Loucy (cell line): ENCODE results near the gene PCBD1.

Source experiments
- H2AFZ ChIP-seq: fragments of 200-600 bp; sonication (generic); 2 replicates; pipeline ENCODE4 v1.6.0; 2016; ENCODE audit warnings: antibody characterized with exemption, mild to moderate bottlenecking, low read length, moderate library complexity
- H3F3A ChIP-seq: fragments of 200-600 bp; 2 replicates; pipeline ENCODE4 v1.6.0; 2016; ENCODE audit warnings: antibody characterized with exemption, low read depth, mild to moderate bottlenecking
- H3K27me3 ChIP-seq: fragments of 200-600 bp; sonication (generic); 2 replicates; pipeline ENCODE4 v1.6.1; 2014; ENCODE audit warnings: low read length, mild to moderate bottlenecking; ENCODE audit not compliant: insufficient read depth, poor library complexity, severe bottlenecking
- H3K36me3 ChIP-seq: fragments of 200-600 bp; sonication (generic); 2 replicates; pipeline ENCODE4 v1.6.1; 2016; ENCODE audit warnings: low read length; ENCODE audit not compliant: insufficient read depth
- H3K4me1 ChIP-seq: fragments of 200-600 bp; sonication (generic); 2 replicates; pipeline ENCODE4 v1.5.1; 2014; ENCODE audit warnings: low read length, mild to moderate bottlenecking; ENCODE audit not compliant: insufficient read depth, poor library complexity, severe bottlenecking
- H3K4me2 ChIP-seq: fragments of 200-600 bp; sonication (generic); 2 replicates; pipeline ENCODE4 v1.6.0; 2014; ENCODE audit warnings: antibody characterized with exemption, low read length, low read depth, mild to moderate bottlenecking; ENCODE audit not compliant: poor library complexity, severe bottlenecking
- H3K4me3 ChIP-seq: fragments of 200-600 bp; sonication (generic); 2 replicates; pipeline ENCODE4 v1.5.1; 2014; ENCODE audit warnings: low read length, mild to moderate bottlenecking, mixed read lengths; ENCODE audit not compliant: poor library complexity, severe bottlenecking
- H3K79me2 ChIP-seq: fragments of 200-600 bp; sonication (generic); 2 replicates; pipeline ENCODE4 v1.6.1; 2014; ENCODE audit warnings: low read length; ENCODE audit not compliant: insufficient read depth
- H3K9ac ChIP-seq: fragments of 200-600 bp; sonication (generic); 2 replicates; pipeline ENCODE4 v1.6.0; 2014; ENCODE audit warnings: mild to moderate bottlenecking, low read depth, low read length, moderate library complexity; ENCODE audit not compliant: poor library complexity, severe bottlenecking
- H3K9me2 ChIP-seq: fragments of 200-600 bp; sonication (generic); replicated peaks from 2 replicates; pipeline ENCODE4 v1.6.1; 2016; ENCODE audit warnings: low read depth, low read length, mixed read lengths
- H3K9me3 ChIP-seq: fragments of 200-600 bp; sonication (generic); 2 replicates; pipeline ENCODE4 v1.6.1; 2014; ENCODE audit warnings: mild to moderate bottlenecking, antibody characterized with exemption, low read length, low read depth; ENCODE audit not compliant: insufficient read depth
- H4K20me1 ChIP-seq: fragments of 200-600 bp; sonication (generic); 2 replicates; pipeline ENCODE4 v1.6.0; 2014; ENCODE audit warnings: antibody characterized with exemption, low read length, mild to moderate bottlenecking; ENCODE audit not compliant: insufficient read depth, poor library complexity, severe bottlenecking
- CTCF ChIP-seq: fragments of 200-600 bp; sonication (generic); conservative IDR thresholded peaks from 2 replicates; pipeline ENCODE4 v1.5.1; 2014; ENCODE audit warnings: mild to moderate bottlenecking, antibody characterized with exemption, low read length
- EZH2phosphoT487 ChIP-seq: fragments of 200-600 bp; IDR thresholded peaks from 2 replicates; pipeline ENCODE4 v1.6.1; 2018; ENCODE audit warnings: antibody characterized with exemption, mild to moderate bottlenecking, moderate library complexity, borderline replicate concordance

PCBD1 gene

DNA sequence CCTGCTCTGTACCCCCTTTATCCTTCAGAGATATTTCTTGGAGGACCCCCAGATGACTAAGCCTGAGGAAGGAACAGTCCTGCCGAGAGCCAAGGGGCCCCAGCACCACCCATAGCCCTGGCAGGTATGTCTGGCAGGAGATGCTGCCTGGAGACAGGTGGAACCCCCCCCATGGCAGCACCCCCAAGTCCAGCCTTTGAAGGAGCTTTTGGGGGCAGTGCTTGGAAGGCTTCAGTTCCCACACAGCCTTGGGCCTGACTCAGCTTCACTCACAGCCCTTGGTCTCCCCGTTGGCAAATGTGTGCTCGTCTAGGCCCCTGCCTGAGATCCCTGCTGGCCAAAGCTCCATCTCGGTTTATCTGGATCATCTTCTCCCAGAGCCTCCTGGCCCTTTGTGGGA is 23.0 kb upstream of the PCBD1 start:
- Histone ChIP-seq H3F3A (no peaks in the 10 kb centered on the region), H3K4me2 (no peak overlapping the region), H3K9me3 (no peaks in the 10 kb centered on the region), H3K4me1 (no peaks in the 10 kb centered on the region), H2AFZ (no peak overlapping the region), H3K9ac (no peak overlapping the region), H4K20me1 (no peaks in the 10 kb centered on the region), H3K79me2 (no peaks in the 10 kb centered on the region), H3K9me2 (no peaks in the 10 kb centered on the region), H3K4me3 (no peak overlapping the region), H3K36me3 (no peaks in the 10 kb centered on the region), H3K27me3 (no peaks in the 10 kb centered on the region)
- TF ChIP-seq EZH2phosphoT487: no peak
- TF ChIP-seq CTCF: no peak

DNA sequence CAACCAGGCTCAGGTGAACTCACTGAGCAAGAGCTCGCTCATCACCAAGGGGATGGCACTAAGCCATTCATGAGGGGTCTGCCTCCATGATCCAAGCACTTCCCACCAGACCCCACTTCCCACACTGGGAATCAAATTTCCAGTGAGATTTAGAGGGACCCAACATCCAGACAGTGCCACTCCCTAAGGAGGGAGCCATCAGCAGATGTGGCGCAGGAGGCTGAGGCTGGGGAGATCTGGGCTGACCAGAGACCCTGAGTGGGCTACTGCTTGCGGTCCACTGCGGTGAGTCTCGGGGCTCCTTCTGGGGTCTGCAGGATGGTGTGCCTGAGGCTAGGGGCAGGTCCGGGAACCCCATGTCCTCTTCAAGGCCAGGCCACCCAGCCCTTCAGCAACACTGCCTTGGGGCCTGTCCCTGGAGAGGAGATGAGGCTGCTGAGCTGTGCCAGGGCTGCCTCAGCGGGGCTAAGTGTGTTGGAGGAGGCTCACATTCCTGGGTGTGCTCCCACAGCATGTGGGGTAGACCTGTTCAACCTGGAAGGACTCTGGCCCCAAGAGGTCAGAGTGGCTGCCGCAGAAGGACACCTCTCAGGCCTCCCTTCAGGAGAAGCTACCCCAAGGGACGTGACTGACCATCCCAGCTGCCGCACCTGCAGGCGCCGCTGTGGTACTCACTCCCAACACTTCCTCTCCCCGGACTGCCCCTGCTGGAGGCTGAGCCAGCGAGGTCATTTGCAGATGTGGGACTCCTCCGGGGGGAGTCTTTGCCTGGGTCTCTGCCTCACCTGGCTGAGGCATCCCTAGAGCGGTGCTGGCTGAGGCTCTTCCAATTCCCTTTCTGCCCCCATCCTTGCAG is 22.3 kb upstream of the PCBD1 start:
- Histone ChIP-seq H3K79me2 (no peaks in the 10 kb centered on the region), H2AFZ (no peak overlapping the region), H3K9ac (no peak overlapping the region), H4K20me1 (no peaks in the 10 kb centered on the region), H3F3A (no peaks in the 10 kb centered on the region), H3K4me1 (no peaks in the 10 kb centered on the region), H3K9me3 (no peaks in the 10 kb centered on the region), H3K9me2 (no peaks in the 10 kb centered on the region), H3K36me3 (no peaks in the 10 kb centered on the region), H3K27me3 (no peaks in the 10 kb centered on the region), H3K4me3 (no peak overlapping the region), H3K4me2 (no peak overlapping the region)
- TF ChIP-seq EZH2phosphoT487 (no peak), CTCF (no peak)

DNA sequence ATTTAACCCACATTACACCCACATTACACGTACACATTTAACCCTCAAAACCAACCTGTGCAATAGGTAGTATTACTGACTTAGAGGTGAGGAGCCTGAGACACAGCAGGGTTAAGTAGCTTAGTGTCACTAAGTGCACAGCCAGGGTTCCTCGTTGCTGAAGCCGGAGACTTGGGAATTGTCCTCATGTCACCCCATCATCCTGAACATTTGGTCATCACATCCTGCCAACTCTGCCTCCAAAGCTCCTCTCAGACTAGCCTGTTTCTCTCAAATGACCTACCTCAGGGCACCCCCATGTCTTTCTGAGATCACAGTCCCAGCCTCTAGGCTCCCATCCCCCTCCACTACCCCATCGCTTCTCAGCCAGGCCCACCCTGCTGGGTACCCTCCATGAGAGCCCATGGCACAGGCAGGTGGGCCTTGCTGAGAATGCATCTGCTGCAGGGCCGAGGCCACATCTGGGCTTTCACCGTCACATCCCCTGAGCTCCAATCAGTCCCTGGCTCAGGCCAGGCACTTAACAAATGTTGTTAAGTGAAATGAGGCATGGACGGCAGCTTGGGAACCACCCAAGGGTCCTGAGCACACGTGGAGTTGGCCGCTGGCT is 21.1 kb upstream of the PCBD1 start:
- H3K4me2 ChIP-seq: no peak overlapping the region
- no peak overlapping the region for H3K9ac ChIP-seq
- TF ChIP-seq CTCF (no peak), EZH2phosphoT487 (no peak)
- no peaks in the 10 kb centered on the region for H3K4me1 ChIP-seq
- no peaks in the 10 kb centered on the region for H3K9me2 ChIP-seq
- H3K4me3 ChIP-seq: no peak overlapping the region
- no peaks in the 10 kb centered on the region for H3K79me2 ChIP-seq
- H3K9me3 ChIP-seq: no peaks in the 10 kb centered on the region
- H4K20me1 ChIP-seq: no peaks in the 10 kb centered on the region
- H3F3A ChIP-seq: no peaks in the 10 kb centered on the region
- no peaks in the 10 kb centered on the region for H3K36me3 ChIP-seq
- no peaks in the 10 kb centered on the region for H3K27me3 ChIP-seq
- no peak overlapping the region for H2AFZ ChIP-seq
